ENCODE results near the gene RNASET2. TPM values are rescaled to one million over a fixed set of nuclear protein-coding genes. Genes with fewer than 3 reads are reported as not detected.
A peak's percentile ranks its signal among the peaks of the same experiment; 100 is the strongest.
"Not testable (repeated sequence)": the region's sequence is repeated elsewhere in the genome, so short reads cannot be mapped to it uniquely, and the experiment has no call there.

The RNASET2 gene
- total RNA-seq, 1 donor from 2014 or later, result 146 TPM

GRCh38 chr6:166970091-166970490 is 13.7 kb upstream of the RNASET2 start:
- no peak for DNase-seq (ENCODE audit: low spot score)

DNA sequence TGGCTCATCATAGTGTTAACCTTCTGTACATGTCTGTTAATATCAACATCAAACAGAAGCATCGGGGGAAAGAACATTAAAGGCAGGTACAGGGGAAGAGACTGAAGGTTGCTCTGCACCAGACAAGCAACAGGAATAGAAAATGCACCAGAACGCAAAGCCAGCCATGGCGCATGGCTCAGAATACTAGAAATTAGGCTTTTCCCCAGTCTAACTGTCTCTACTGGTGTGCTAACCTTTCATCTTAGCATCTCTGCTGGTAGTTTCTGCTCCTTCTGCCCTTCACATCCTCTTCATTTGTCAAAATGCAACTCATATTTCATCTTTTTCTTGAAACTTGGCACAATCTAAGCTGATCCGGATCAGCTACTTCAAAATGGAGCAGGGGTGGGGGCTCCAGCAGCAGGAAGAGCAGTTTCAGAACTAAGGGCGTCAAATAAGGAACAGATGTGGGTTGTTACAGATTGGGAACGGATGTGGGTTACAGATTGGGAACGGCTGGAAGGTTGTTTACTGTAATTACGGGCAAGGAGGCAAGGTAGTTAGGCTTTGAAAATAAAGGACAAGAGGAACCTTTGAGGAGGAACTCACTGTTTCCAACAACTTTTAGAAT is 13.1 kb upstream of the RNASET2 start:
- DNase-seq (ENCODE audit: low spot score), result no peak

DNA sequence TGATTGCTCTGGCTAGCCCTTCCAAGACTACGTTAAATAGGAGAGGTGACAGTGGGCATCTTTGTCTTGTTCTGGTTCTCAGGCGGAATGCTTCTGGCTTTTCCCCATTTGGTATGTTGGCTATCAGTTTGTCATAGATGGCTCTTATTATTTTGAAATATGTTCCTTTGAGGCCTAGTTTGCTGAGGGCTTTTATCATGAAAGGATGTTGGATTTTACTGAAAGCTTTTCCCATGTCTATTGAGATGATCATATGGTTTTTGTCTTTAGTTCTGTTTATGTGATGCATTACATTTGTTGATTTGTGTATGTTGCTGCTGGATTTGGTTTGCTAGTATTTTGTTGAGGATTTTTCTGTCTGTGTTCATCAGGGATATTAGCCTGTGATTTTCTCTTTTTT is 9.9 kb upstream of the RNASET2 start:
- DNase-seq (ENCODE audit: low spot score), result no peak

GRCh38 chr6:166960609-166960978 is 4.2 kb upstream of the RNASET2 start:
- DNase-seq (ENCODE audit: low spot score), result no peak

- no peak for DNase-seq (ENCODE audit: low spot score)
Measured at GRCh38 chr6:166959911-166960608, 3.7 kb upstream of the RNASET2 start.

DNA sequence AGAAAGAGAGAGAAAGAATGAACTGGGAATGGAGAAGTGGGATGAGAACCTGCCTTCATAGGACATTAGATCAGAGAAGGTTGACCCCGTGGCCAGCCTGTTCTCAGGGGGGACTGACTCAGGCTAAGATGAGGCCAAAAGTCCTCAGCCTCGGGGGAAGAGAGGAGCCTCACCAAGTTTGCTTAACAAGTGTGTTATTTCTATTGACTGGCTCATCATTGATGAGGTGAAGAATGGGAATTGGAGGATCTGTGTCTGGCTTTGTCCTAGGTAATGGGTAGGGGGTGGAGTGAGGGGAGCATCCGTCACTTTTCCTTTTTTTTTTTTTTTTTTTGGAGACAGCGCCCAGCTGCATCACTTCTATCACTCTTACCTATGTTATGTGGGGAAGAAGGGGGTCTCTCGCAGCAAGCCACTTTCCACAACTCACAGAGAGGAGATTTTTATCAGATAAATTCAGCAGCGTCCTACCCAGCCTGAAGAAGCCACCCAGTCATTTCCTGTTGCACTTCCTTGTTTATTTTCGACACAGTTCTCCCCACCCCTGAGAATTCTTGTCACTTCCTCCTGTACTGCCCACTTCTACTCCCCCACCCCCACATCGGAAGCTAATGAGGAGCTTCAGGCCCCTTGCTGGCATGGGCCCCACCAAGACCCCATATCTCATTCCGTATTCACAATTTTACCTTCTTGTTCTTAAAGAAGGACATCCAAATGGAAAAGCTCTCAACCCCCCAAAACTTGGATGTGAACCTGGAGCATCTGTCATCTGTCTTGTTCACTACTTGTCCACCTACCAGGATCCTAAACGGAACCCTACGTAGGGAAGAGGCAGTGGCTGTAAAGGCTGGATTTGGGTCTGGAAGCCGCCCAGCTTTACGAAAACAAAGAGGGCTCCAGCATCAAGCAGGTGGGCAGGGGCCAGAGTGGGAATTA is 2.8 kb upstream of the RNASET2 start:
- DNase-seq (ENCODE audit: low spot score), result peak; percentile 56

DNA sequence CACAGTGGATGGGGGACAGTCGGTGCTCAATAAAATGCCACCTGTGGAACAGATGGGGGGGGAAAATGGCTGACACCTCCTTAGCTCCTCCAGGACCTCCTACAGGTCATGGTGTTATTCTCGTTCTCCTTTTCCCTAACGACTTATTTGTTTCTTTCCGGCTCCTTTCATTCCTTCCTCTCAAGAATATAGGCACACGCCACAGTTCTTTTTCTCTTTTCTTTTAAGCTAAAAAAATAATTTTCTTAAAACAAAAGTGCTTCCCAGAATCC is 1.4 kb upstream of the RNASET2 start:
- no peak for DNase-seq (ENCODE audit: low spot score)

DNA sequence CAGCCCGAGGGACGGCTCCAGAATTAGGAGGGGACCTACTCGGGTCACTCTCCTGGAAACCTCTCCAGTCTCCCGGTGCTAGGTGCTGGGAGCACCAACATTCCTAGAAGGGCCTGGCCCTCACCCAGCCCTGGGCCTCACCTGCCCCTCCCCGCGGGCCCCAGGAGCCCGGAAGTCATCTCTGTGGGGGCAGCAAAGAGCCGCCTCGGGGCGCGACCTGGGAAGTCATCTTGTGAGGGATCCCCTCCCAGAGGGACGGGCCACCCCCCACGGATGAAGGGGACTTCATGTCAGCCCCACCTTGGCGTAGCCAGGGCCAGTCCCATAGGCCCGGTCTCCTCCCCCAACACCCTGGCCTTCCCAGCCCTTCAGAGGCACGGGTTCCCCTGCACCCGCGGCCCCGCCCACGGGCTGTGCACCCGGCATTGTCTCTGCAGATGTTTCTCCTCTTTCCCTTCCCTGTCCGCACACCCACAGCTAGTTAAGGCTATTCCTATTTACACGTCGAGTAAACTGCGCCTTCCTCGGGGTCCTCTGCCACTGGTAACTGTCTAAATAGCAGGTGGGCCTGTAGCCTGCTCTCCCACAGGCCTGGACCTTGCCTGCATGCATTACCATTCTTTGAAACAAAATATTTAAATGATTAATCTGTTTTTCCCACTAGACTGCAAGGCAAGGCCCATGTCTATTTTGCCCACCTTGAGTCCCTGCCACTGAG is 896 bp upstream of the RNASET2 start:
- DNase-seq (ENCODE audit: low spot score), result peak; percentile 53

DNA sequence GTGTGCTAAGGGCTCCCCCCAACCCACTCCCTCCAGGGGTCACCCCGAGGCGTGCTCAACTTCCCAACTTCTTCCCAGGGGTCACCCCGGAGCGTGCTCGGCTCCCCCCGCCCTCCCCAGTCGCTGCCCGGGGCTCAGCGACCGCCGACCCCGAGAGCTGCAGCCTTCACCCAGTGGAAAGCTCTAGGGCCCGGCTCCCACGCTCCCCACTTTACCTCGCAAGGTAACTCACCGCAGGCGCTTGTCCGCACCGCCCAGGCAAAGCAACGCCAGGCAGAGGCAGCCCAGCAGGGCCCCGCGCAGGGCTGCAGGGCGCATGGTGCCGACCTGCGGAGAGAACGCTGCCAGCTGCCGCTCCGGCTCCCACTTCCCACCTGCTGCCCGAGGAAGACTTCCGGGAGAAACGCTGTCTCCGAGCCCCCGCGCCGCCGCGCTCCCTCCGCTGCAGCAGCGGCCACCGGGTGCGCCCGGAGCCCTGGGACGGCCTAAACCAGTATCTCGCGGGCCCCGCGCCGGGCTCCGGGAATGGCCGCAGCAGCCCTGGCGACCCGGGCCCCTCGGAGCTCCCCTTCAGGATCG is 396 bp downstream of the RNASET2 start:
- DNase-seq (ENCODE audit: low spot score), result no peak

DNA sequence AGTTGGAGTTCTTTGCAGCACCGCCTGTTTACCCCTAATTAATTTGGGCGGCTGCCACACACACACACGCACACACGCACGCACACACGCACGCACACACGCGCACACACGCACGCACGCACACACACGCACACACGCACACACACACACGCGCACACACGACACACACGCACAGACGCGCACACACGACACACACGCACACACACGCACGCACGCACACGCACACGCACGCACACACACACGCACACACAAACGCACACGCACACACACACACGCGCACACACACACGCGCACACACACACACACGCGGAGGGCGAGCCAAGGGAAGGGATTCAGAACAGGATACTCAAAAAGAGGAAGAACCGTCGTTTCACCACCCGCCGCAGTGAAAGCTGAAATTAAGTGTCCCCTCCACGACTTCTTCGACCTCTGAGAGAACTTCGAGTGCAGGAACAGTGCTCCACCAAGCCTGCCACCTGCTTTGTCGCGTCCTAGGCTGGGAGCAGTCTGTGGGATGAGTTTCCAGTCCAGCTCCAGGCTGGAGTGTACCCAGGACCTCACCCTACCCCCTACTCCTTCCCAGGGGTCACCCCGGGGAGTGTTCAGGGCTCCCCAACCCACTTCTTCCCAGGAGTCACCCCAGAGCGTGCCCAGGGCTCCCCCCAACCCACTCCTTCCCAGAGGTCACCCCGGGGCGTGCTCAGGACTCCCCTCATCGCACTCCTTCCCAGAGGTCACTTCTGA is 1.1 kb downstream of the RNASET2 start:
- DNase-seq (ENCODE audit: low spot score), result no peak

- no peak for DNase-seq (ENCODE audit: low spot score)
Measured at GRCh38 chr6:166954118-166954713, 2.1 kb downstream of the RNASET2 start.

- DNase-seq (ENCODE audit: low spot score), result no peak
Measured at GRCh38 chr6:166952567-166953486, 3.5 kb downstream of the RNASET2 start.

DNA sequence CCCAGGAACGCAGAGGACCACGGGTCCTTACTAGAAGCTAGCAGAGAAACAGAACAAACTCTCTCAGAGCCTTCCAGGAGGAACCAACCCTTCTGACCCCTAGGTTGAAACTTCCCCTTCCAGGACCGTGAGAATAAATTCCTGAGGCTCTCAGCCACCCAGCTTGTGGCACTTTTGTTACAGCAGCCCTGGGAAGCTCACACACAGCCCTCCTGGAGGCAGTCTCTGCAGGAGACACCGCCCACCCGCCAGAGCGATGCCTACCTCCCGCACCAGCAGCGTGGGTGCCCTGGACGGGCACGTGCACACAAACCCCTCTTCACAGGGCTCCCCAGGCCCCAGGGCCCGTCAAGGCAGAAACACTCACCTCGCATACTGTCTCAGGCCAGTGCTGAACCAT is 4.2 kb downstream of the RNASET2 start:
- no peak for DNase-seq (ENCODE audit: low spot score)

- DNase-seq (ENCODE audit: low spot score), result no peak
Measured at GRCh38 chr6:166951670-166952060, 4.7 kb downstream of the RNASET2 start.

DNA sequence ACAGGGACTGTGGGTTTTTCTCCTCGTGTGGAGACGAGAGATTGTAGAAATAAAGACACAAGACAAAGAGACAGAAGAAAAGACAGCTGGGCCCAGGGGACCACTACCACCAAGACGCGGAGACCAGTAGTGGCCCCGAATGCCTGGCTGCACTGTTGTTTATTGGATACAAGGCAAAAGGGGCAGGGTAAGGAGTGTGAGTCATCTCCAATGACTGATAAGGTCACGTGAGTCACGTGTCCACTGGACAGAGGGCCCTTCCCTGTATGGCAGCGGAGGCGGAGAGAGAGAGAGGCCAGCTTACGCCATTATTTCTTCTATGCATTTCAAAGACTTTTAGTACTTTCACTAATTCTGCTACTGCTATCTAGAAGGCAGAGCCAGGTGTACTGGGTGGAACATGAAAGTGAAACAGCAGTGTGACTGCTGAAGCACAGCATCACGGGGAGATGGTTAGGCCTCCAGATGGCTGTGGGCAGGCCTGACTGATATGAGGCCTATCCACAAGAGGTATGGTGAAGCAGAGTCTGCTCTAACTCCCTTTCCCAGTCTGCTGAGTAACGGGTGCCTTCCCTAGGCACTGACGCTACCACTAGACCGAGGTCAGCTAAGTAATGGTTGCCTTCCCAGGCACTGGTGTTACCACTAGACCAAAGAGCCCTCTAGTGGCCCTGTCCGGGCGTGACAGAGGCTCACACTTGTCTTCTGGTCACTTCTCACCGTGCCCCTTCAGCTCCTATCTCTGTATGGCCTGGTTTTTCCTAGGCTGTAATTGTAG is 5.3 kb downstream of the RNASET2 start:
- peak; percentile 78 for DNase-seq (ENCODE audit: low spot score)

GRCh38 chr6:166950443-166950821 is 5.9 kb downstream of the RNASET2 start:
- DNase-seq (ENCODE audit: low spot score), result no peak

- no peak for DNase-seq (ENCODE audit: low spot score)
Measured at GRCh38 chr6:166949528-166950442, 6.6 kb downstream of the RNASET2 start.

DNA sequence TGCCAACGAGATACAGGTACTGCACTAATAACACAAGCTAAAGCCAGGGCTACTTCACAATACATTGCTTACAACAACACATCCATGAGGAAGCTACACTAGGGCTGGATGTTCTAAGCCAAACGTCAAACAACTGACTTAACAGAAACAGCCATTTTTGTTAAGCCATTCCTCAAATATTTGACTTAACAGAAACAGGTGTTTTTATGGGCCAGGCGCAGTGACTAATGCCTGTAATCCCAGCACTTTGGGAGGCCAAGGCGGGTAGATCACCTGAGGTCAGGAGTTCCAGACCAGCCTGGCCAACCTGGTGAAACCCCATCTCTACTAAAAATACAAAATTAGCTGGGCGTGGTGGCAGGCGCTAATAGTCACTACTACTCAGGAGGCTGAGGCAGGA is 7.6 kb downstream of the RNASET2 start:
- DNase-seq (ENCODE audit: low spot score), result not testable (repeated sequence)

Data from mucosa of gallbladder (tissue), 1 donor.